IPS-11a (cell line): ENCODE results near the gene PARD3.

ENCODE experiments used
- H3K4me3 ChIP-seq: one replicate; pipeline ENCODE4 v1.5.1; 2013; ENCODE audit warnings: low read depth, low read length, control low read depth

The PARD3 gene

DNA sequence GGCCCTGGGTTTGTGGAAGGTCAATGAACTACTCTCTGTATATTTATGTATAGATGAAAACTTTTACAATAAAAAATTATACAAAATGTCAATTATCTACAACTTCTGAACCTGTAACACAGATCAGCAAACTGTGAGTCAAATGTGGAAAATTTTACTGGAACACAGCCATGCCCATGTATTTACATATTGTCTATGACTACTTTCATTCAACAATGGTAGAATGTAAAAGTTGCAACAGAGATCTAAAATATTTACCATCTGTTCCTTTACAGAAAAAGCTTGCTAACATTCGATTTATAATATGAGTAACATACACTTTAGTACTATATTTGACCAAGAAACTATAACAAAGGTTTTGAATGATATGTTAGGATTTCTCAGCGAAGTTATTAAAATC, 481.6 kb downstream of the PARD3 start:
- H3K4me3 ChIP-seq = no peak overlapping the region

DNA sequence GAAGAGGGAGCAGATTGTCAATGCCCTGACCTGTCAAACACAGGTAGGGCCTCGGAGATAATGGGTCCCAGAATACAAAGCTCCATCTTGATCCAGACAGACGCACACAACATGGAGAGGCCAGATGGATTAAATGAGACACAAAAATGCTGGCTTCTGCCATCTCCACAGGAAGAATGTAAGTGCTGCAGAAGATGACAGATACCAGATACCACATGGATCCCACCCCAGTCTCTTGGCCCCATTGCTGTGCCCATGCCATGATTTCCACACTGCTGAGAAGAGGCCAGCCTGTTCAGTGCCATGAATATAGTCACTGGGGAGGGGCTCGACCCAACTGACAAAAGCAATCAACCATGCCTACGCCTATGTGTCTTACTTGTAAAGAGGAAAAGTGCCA, 487.9 kb downstream of the PARD3 start:
- H3K4me3 ChIP-seq = no peak overlapping the region

- H3K4me3 ChIP-seq = no peak overlapping the region
Observed at GRCh38 chr10:34323192-34323591, 491.9 kb downstream of the PARD3 start.

- no peak overlapping the region for H3K4me3 ChIP-seq
Observed at GRCh38 chr10:34320265-34320664, 494.8 kb downstream of the PARD3 start.

- no peak overlapping the region for H3K4me3 ChIP-seq
Observed at GRCh38 chr10:34319197-34319846, 495.8 kb downstream of the PARD3 start.

GRCh38 chr10:34316154-34316553, 498.9 kb downstream of the PARD3 start:
- H3K4me3 ChIP-seq = no peak overlapping the region

DNA sequence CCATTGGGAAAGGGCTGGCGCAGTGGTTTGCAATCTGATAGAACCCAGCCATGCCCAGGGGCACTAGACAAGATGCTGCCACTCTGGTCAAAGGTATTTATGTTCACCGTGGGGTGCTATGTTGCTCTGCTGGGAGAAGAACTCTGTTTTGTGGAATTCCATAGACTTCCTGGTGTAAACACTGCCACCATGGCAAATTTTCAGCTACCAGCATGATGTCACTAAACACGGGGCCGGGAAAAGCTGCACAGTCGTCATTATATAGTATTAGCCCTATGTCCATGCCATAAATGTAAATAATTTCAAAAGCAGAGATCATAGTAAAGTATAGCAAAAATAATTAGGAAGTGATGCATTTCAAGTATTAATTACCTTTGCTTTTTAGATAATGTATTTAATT, 500.6 kb downstream of the PARD3 start:
- H3K4me3 ChIP-seq = no peak overlapping the region

- no peak overlapping the region for H3K4me3 ChIP-seq
Observed at GRCh38 chr10:34313888-34314287, 501.2 kb downstream of the PARD3 start.

GRCh38 chr10:34313353-34313752, 501.7 kb downstream of the PARD3 start:
- no peak overlapping the region for H3K4me3 ChIP-seq

- no peak overlapping the region for H3K4me3 ChIP-seq
Observed at GRCh38 chr10:34311679-34312078, 503.4 kb downstream of the PARD3 start.

- H3K4me3 ChIP-seq = no peak overlapping the region
Observed at GRCh38 chr10:34310234-34310633, 504.9 kb downstream of the PARD3 start.

DNA sequence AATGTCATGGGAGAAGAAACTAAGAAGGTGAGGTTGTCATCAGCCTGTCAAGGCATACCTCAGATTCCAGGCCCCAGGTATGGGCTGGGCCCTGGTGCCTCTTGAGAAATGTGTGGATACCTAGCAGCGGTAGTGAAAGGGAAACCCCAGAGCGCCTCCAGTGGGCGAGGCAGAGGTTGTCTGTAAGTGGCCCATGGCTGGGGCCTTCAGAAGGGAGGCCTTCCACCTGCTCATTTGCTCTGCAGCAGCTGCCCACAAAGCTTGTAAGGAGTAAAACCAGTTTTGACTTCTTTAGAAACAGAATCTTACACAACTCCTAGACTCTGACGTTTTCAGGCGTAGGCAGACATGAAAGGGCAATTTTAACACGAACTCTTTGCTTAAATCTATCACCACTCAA, 509.9 kb downstream of the PARD3 start:
- H3K4me3 ChIP-seq = no peak overlapping the region

DNA sequence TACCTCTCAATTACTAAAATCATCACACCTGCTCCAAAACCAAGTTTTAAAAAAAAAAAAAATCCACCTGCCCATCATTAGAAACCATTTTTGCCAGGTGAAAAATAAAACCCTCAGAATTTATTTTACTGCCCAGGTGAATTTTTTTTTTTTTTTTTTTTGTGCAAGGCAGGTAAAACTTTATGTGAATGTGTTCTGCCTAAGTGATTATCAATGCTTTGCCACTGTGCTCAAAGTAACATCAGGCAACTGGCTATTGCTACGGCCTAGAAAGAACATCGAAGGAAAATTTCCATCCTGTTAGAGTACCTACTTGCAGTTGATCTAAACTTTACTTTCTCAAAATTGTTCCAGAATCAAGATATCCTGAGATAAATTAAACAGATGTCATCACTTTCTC, 512.1 kb downstream of the PARD3 start:
- no peak overlapping the region for H3K4me3 ChIP-seq

DNA sequence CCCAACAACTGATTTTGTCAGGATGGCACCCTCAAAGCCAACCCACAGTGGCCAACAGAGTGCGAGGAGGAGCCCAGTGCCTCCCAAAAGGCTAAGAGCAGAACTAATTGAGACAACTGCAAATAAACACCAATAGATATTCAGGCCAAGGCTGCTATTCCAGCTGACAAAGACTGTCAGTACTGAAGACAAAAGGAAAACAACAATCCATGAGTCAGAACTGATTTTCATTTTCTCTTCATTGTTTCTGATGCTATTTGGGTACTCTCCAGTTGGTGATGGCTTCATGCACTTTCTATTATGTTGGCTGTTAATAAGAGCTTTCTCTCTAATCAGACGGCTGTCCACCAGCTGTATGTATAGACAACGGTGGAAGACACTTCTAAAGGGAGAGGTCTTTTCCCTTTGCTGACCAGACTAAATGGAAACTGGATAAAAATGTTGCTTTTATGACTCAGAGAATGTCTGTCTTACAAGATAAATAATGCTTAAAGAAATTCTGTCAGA, 515.9 kb downstream of the PARD3 start:
- H3K4me3 ChIP-seq = no peak overlapping the region

DNA sequence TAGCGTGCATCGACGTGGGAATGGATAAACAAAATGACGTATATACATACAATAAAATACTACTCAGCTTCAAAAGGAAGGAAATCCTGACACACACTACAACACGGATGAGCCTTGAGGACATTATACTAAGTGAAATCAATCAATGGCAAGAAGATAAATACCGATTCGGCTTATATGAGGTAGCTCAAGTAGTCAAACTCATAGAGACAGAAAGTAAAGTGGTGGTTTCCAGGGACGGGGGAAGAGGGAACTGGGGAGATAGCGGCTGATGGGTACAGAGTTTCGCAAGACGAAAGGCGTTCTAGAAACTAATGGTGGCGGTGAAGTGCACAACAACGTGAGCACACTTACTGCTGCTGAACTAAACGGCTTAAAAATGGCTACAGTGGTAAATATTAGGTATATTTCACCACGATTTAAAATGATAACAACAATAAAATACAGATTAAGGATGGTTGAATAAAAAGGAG, 516.7 kb downstream of the PARD3 start:
- no peak overlapping the region for H3K4me3 ChIP-seq

- no peak overlapping the region for H3K4me3 ChIP-seq
Observed at GRCh38 chr10:34297541-34298345, 517.4 kb downstream of the PARD3 start.

GRCh38 chr10:34295142-34295548, 520.0 kb downstream of the PARD3 start:
- H3K4me3 ChIP-seq = no peak overlapping the region

- H3K4me3 ChIP-seq = no peak overlapping the region
Observed at GRCh38 chr10:34294137-34294536, 521.0 kb downstream of the PARD3 start.

DNA sequence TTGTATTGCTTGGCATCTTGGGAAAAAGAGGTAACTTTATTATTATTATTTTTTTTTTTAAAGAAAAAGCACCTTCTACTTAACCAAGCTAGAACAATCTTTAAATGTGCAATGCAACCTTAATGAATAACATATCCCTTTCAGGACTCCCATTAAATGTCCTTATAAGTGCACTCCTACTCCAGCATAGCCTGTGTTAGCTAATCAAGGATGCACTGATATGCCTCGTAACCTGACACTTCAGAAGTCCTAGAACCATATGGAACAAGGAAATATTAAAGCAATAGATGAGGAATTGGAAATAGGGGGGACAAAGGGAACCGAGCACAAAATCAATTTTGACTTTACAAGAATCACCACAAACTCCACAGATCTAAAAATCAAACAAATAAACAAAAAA, 522.4 kb downstream of the PARD3 start:
- H3K4me3 ChIP-seq = no peak overlapping the region

- no peak overlapping the region for H3K4me3 ChIP-seq
Observed at GRCh38 chr10:34292194-34292565, 522.9 kb downstream of the PARD3 start.

GRCh38 chr10:34291466-34292193, 523.5 kb downstream of the PARD3 start:
- H3K4me3 ChIP-seq = no peak overlapping the region
